ENCODE data around the gene COG5. TPM values are rescaled to one million over a fixed set of nuclear protein-coding genes. Genes with fewer than 3 reads are reported as not detected.

Gene COG5
- total and polyA plus RNA-seq, 4 donors = 4.1 to 27.1 (median 8.4) TPM

DNA sequence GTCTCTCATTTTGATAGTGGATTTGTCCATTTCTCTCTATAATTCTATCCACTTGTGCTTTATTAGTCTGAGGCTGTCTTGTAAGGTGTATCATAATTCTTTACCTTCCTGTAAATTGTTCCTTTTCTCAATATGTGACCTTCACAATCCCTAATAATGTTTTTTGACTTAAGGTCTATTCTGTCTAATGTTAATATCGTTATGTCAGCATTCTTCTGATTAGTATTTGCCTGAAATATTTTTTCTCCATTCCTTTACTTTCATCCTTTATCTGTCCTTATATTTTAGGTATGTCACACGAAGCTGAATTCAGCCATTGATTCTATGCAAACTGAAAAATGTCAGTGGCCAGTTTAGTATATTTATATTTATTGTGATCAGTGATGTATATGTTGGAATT is 295.1 kb downstream of the COG5 start:
- H3K27ac ChIP-seq (ENCODE audit: low read depth in 1 of 2, low read length in 2 of 2) = no peak overlapping the region
- WGBS = 99% methylated on average over 2 of the region's 2 CpGs

DNA sequence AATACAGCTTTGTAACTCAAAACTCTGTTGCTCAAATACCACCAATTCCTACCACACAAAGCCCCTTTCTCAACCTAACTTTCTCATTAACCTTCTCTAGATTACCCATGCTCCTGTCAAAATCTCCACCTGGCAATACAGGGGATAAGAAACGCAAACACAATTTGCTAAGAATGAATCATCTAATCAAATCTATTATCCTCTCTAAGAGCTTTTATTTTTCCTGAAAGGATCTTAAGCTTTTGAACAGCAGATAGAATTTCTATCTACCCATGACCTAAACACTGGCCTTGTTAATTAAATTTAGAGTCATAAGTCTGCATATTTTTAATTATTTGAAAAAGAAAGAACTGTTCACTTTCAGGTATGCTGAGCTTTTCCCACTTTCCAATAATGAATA is 296.6 kb downstream of the COG5 start:
- Histone ChIP-seq H3K4me3 (ENCODE audit: low read depth in 1 of 3, low read length in 3 of 3) (no peak overlapping the region), H3K4me1 (ENCODE audit: control insufficient read depth in 4 of 4, insufficient read depth in 4 of 4, low read length in 3 of 4) (peaks cover 0 to 1% (median 0%) of the 10 kb centered on the region in 4 donors), H3K9ac (ENCODE audit: low read depth in 1 of 2, low read length in 2 of 2) (no peak overlapping the region), H3K9me3 (ENCODE audit: control insufficient read depth in 4 of 4, low read length in 3 of 4) (no peaks in the 10 kb centered on the region), H3K27ac (ENCODE audit: low read depth in 1 of 2, low read length in 2 of 2) (no peak overlapping the region), H3K27me3 (ENCODE audit: control insufficient read depth in 4 of 4, insufficient read depth in 4 of 4, low read length in 3 of 4) (no peaks in the 10 kb centered on the region), H3K36me3 (ENCODE audit: control insufficient read depth in 4 of 4, insufficient read depth in 3 of 4, low read depth in 1 of 4, low read length in 3 of 4) (no peaks in the 10 kb centered on the region)
- 95% methylated on average over 1 of the region's 1 CpG for WGBS
- no peak for DNase-seq (ENCODE audit: low spot score)
- no peak for TF ChIP-seq EGR1 (IDR thresholded peaks at IDR 0.05; ENCODE audit: low read depth in 2 of 2)

More for the DNA sequence above, 295.1 kb downstream of the COG5 start:
- Histone ChIP-seq H3K36me3 (ENCODE audit: control insufficient read depth in 4 of 4, insufficient read depth in 3 of 4, low read depth in 1 of 4, low read length in 3 of 4) (no peaks in the 10 kb centered on the region), H3K27me3 (ENCODE audit: control insufficient read depth in 4 of 4, insufficient read depth in 4 of 4, low read length in 3 of 4) (no peaks in the 10 kb centered on the region), H3K4me1 (ENCODE audit: control insufficient read depth in 4 of 4, insufficient read depth in 4 of 4, low read length in 3 of 4) (peaks cover 0 to 1% (median 0%) of the 10 kb centered on the region in 4 donors), H3K9ac (ENCODE audit: low read depth in 1 of 2, low read length in 2 of 2) (no peak overlapping the region), H3K9me3 (ENCODE audit: control insufficient read depth in 4 of 4, low read length in 3 of 4) (no peaks in the 10 kb centered on the region), H3K4me3 (ENCODE audit: low read depth in 1 of 3, low read length in 3 of 3) (no peak overlapping the region)
- no peak for TF ChIP-seq FOXA1 (IDR thresholded peaks at IDR 0.05)
- TF ChIP-seq JUND (IDR thresholded peaks at IDR 0.05) = no peak
- TF ChIP-seq RXRA (IDR thresholded peaks at IDR 0.05) = no peak
- no peak for TF ChIP-seq TAF1 (conservative IDR thresholded peaks at IDR 0.05)
- TF ChIP-seq, protein P1, sequence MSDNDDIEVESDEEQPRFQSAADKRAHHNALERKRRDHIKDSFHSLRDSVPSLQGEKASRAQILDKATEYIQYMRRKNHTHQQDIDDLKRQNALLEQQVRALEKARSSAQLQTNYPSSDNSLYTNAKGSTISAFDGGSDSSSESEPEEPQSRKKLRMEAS (IDR thresholded peaks at IDR 0.05) = no peak
- DNase-seq (ENCODE audit: low spot score) = no peak

DNA sequence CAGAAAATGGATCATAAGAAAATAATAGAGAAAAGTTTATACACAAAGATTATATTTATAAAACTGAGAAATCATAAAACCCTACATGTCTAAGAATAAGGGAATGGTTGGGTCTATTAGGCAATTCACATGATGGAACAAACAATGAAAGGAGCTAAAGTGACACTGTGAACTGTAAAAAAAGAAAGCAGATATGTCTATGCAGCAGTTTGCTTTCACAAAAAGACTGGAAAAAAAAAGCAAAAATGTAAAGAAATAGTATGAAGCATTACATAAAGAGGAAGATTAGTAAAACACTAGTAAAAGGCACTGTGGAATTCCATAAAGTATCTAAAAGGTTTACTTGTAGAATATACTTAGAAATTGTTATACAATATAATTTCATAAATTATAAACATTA is 299.0 kb downstream of the COG5 start:
- TF ChIP-seq, protein P2, sequence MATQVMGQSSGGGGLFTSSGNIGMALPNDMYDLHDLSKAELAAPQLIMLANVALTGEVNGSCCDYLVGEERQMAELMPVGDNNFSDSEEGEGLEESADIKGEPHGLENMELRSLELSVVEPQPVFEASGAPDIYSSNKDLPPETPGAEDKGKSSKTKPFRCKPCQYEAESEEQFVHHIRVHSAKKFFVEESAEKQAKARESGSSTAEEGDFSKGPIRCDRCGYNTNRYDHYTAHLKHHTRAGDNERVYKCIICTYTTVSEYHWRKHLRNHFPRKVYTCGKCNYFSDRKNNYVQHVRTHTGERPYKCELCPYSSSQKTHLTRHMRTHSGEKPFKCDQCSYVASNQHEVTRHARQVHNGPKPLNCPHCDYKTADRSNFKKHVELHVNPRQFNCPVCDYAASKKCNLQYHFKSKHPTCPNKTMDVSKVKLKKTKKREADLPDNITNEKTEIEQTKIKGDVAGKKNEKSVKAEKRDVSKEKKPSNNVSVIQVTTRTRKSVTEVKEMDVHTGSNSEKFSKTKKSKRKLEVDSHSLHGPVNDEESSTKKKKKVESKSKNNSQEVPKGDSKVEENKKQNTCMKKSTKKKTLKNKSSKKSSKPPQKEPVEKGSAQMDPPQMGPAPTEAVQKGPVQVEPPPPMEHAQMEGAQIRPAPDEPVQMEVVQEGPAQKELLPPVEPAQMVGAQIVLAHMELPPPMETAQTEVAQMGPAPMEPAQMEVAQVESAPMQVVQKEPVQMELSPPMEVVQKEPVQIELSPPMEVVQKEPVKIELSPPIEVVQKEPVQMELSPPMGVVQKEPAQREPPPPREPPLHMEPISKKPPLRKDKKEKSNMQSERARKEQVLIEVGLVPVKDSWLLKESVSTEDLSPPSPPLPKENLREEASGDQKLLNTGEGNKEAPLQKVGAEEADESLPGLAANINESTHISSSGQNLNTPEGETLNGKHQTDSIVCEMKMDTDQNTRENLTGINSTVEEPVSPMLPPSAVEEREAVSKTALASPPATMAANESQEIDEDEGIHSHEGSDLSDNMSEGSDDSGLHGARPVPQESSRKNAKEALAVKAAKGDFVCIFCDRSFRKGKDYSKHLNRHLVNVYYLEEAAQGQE (IDR thresholded peaks at IDR 0.05) = no peak
- no peak for TF ChIP-seq NR2F2 (IDR thresholded peaks at IDR 0.05)
- TF ChIP-seq RAD21 (IDR thresholded peaks at IDR 0.05) = no peak
- no peak for TF ChIP-seq GABPA (IDR thresholded peaks at IDR 0.05 in 1 of 2, conservative IDR thresholded peaks at IDR 0.05 in 1 of 2)
- TF ChIP-seq, protein P3, sequence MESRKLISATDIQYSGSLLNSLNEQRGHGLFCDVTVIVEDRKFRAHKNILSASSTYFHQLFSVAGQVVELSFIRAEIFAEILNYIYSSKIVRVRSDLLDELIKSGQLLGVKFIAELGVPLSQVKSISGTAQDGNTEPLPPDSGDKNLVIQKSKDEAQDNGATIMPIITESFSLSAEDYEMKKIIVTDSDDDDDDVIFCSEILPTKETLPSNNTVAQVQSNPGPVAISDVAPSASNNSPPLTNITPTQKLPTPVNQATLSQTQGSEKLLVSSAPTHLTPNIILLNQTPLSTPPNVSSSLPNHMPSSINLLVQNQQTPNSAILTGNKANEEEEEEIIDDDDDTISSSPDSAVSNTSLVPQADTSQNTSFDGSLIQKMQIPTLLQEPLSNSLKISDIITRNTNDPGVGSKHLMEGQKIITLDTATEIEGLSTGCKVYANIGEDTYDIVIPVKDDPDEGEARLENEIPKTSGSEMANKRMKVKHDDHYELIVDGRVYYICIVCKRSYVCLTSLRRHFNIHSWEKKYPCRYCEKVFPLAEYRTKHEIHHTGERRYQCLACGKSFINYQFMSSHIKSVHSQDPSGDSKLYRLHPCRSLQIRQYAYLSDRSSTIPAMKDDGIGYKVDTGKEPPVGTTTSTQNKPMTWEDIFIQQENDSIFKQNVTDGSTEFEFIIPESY (IDR thresholded peaks at IDR 0.05) = no peak
- no peak for TF ChIP-seq YY1 (IDR thresholded peaks at IDR 0.05)
- no peak for TF ChIP-seq EGR1 (IDR thresholded peaks at IDR 0.05; ENCODE audit: low read depth in 2 of 2)
- no peak for TF ChIP-seq RXRA (IDR thresholded peaks at IDR 0.05)
- no peak for TF ChIP-seq FOXA2 (IDR thresholded peaks at IDR 0.05)
- TF ChIP-seq, protein P4, sequence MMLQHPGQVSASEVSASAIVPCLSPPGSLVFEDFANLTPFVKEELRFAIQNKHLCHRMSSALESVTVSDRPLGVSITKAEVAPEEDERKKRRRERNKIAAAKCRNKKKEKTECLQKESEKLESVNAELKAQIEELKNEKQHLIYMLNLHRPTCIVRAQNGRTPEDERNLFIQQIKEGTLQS (IDR thresholded peaks at IDR 0.05) = no peak
- TF ChIP-seq FOXA1 (IDR thresholded peaks at IDR 0.05) = no peak
- TF ChIP-seq, protein P1 (IDR thresholded peaks at IDR 0.05) = no peak
- TF ChIP-seq JUND (IDR thresholded peaks at IDR 0.05) = no peak
- no peak for TF ChIP-seq HNF4G (IDR thresholded peaks at IDR 0.05)
- TF ChIP-seq HNF4A (conservative IDR thresholded peaks at IDR 0.05) = no peak
- TF ChIP-seq, protein P5, sequence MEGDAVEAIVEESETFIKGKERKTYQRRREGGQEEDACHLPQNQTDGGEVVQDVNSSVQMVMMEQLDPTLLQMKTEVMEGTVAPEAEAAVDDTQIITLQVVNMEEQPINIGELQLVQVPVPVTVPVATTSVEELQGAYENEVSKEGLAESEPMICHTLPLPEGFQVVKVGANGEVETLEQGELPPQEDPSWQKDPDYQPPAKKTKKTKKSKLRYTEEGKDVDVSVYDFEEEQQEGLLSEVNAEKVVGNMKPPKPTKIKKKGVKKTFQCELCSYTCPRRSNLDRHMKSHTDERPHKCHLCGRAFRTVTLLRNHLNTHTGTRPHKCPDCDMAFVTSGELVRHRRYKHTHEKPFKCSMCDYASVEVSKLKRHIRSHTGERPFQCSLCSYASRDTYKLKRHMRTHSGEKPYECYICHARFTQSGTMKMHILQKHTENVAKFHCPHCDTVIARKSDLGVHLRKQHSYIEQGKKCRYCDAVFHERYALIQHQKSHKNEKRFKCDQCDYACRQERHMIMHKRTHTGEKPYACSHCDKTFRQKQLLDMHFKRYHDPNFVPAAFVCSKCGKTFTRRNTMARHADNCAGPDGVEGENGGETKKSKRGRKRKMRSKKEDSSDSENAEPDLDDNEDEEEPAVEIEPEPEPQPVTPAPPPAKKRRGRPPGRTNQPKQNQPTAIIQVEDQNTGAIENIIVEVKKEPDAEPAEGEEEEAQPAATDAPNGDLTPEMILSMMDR (IDR thresholded peaks at IDR 0.05; ENCODE audit: low read depth, low read length, missing input control) = no peak
- no peak for TF ChIP-seq SP1 (IDR thresholded peaks at IDR 0.05)
- TF ChIP-seq TAF1 (conservative IDR thresholded peaks at IDR 0.05) = no peak
- H3K27me3 ChIP-seq (ENCODE audit: control insufficient read depth in 4 of 4, insufficient read depth in 4 of 4, low read length in 3 of 4) = no peaks in the 10 kb centered on the region
- H3K9ac ChIP-seq (ENCODE audit: low read depth in 1 of 2, low read length in 2 of 2) = no peak overlapping the region
- no peak overlapping the region for H3K4me3 ChIP-seq (ENCODE audit: low read depth in 1 of 3, low read length in 3 of 3)
- no peaks in the 10 kb centered on the region for H3K9me3 ChIP-seq (ENCODE audit: control insufficient read depth in 4 of 4, low read length in 3 of 4)
- no peaks in the 10 kb centered on the region for H3K36me3 ChIP-seq (ENCODE audit: control insufficient read depth in 4 of 4, insufficient read depth in 3 of 4, low read depth in 1 of 4, low read length in 3 of 4)
- no peak for DNase-seq (ENCODE audit: low spot score)
- H3K27ac ChIP-seq (ENCODE audit: low read depth in 1 of 2, low read length in 2 of 2) = no peak overlapping the region
- H3K4me1 ChIP-seq (ENCODE audit: control insufficient read depth in 4 of 4, insufficient read depth in 4 of 4, low read length in 3 of 4) = peaks cover 0 to 1% (median 0%) of the 10 kb centered on the region in 4 donors
